WERI-Rb-1 (cell line): Measurements from ENCODE around the gene CRYM.
"Not testable (repeated sequence)": the region's sequence is repeated elsewhere in the genome, so short reads cannot be mapped to it uniquely, and the experiment has no call there.

ENCODE experiments used
- DNase-seq: peaks from one replicate; pipeline ENCODE4 v3.0.0-alpha.2; 2020
- H3K27ac ChIP-seq: fragments of 250-450 bp; sonication (Bioruptor Pico); 2 replicates; pipeline ENCODE4 v1.5.1; 2020; ENCODE audit warnings: mild to moderate bottlenecking, moderate library complexity
- H3K27me3 ChIP-seq: fragments of 250-450 bp; sonication (Bioruptor Pico); 2 replicates; pipeline ENCODE4 v1.5.1; 2021; ENCODE audit warnings: mild to moderate bottlenecking, low read depth, moderate library complexity; ENCODE audit not compliant: insufficient read depth, severe bottlenecking
- H3K36me3 ChIP-seq: fragments of 250-450 bp; sonication (Bioruptor Pico); 2 replicates; pipeline ENCODE4 v1.5.1; 2020; ENCODE audit warnings: mild to moderate bottlenecking, moderate library complexity
- H3K4me3 ChIP-seq: 2 replicates; pipeline ENCODE4 v1.5.1; 2011; ENCODE audit warnings: low read depth, mild to moderate bottlenecking, control low read depth, low read length
- H3K9me3 ChIP-seq: fragments of 250-450 bp; sonication (Bioruptor Pico); 2 replicates; pipeline ENCODE4 v1.5.1; 2021; ENCODE audit warnings: mild to moderate bottlenecking, moderate library complexity; ENCODE audit not compliant: severe bottlenecking
- CTCF ChIP-seq: IDR thresholded peaks from 2 replicates; pipeline ENCODE4 v1.5.1; 2011; ENCODE audit warnings: low read depth, mild to moderate bottlenecking, control low read depth, inconsistent platforms, low read length

Gene CRYM

GRCh38 chr16:21277927-21278706 is at the start of gene CRYM:
Gene CRYM, minus strand, starts transcription at chr16:21278290. Its CDS starts 39 bp downstream, at chr16:21278251.
- Histone ChIP-seq H3K9me3 (peaks cover 6% of the 10 kb centered on the region), H3K27ac (no peak within 1 kb of the TSS), H3K36me3 (no peaks in the 10 kb centered on the region), H3K27me3 (no peaks in the 10 kb centered on the region), H3K4me3 (peak within 1 kb of the TSS; percentile 61)
- TF ChIP-seq CTCF = peak; percentile 88
- DNase-seq = peak; percentile 64

GRCh38 chr16:21327046-21327445 is 49.0 kb upstream of the CRYM start:
- Histone ChIP-seq H3K27me3 (no peaks in the 10 kb centered on the region), H3K4me3 (no peak overlapping the region), H3K27ac (no peak overlapping the region), H3K9me3 (peaks cover 4% of the 10 kb centered on the region), H3K36me3 (no peaks in the 10 kb centered on the region)
- TF ChIP-seq CTCF = no peak
- DNase-seq = no peak

DNA sequence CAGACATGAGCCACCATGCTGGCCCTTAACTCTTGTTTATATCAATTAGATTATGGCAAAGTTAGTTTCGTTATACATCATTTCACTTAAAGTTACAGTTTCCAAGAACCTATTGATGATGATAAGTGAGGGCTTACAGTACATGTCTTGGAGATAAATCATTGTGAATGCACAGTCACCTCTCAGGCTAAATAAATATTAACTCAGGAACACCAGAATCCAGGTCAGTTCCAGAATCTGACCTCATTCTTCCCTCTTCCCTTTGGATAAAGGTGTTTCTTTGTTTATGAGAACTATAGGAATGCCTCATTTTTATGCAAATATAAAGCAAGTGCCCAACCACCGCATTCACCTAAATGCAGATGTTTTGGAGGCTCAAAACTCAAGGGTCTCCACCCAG is 48.4 kb upstream of the CRYM start:
- no peak for DNase-seq
- TF ChIP-seq CTCF = no peak
- no peaks in the 10 kb centered on the region for H3K27me3 ChIP-seq

DNA sequence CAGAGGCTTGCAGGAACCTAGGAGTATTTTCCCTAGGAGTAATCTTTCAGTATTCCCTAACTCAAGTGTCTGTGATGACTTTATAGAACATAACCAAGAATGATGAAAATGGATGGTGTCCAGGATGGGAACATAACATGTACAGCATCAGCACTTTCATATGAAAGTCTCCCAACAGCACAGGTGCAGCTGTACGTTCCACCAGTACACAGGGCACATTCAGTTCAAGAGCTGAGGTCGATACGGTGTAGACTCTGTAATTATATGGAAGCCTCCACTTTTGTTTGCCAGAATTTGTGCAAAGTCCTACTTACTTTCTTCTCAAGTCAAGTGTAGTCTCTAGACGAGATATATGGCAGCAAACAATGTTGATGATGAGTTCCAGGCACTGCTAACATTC is 46.2 kb upstream of the CRYM start:
- no peaks in the 10 kb centered on the region for H3K36me3 ChIP-seq
- no peak overlapping the region for H3K4me3 ChIP-seq
- no peak for DNase-seq
- no peak overlapping the region for H3K27ac ChIP-seq
- TF ChIP-seq CTCF = no peak
- H3K9me3 ChIP-seq = peaks cover 4% of the 10 kb centered on the region
- H3K27me3 ChIP-seq = no peaks in the 10 kb centered on the region

More for the DNA sequence above, 48.4 kb upstream of the CRYM start:
- Histone ChIP-seq H3K36me3 (no peaks in the 10 kb centered on the region), H3K27ac (no peak overlapping the region), H3K4me3 (no peak overlapping the region), H3K9me3 (peaks cover 4% of the 10 kb centered on the region)

DNA sequence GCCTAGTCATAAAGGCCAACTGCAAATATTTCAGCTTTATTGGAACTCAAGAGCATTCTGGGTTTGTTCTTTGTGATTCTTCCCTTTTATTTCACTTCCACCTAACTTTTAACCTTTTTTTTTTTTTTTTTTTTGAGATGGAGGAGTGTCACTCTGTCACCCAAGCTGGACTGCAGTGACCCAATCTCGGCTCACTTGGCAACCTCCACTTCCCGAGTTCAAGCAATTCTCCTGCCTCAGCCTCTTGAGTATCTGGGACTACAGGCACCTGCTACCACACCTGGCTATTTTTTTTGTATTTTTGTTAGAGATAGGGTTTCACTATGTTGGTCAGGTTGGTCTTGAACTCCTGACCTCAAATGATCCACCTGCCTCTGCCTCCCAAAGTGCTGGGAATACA is 44.2 kb upstream of the CRYM start:
- DNase-seq, H3K9me3 ChIP-seq, H3K27me3 ChIP-seq, H3K27ac ChIP-seq, H3K4me3 ChIP-seq, H3K36me3 ChIP-seq: not testable (repeated sequence)

DNA sequence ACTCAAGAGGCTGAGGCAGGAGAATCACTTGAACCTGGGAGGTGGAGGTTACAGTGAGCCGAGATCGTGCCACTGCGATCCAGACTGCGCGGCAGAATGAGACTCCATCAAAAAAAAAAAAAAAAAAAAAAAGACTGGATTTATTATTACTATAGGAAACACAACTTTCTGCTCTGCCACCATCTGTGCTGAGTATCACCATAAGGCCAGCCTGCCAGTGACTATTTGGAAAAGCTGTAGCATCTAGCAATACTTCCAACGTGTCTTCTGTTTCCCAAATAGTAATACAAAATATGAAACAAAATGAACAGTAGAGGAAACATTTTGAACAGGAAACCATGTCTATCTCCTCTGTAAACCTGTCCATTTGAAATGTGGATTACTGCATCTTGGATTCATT is 43.6 kb upstream of the CRYM start:
- DNase-seq = no peak
- H3K36me3 ChIP-seq = no peaks in the 10 kb centered on the region
- peaks cover 3% of the 10 kb centered on the region for H3K9me3 ChIP-seq
- no peak overlapping the region for H3K4me3 ChIP-seq
- no peak overlapping the region for H3K27ac ChIP-seq
- TF ChIP-seq CTCF = no peak
- no peaks in the 10 kb centered on the region for H3K27me3 ChIP-seq
